HG03520 (cell line): ENCODE measurements around the gene CRB1.

Experiments
- ATAC-seq: cut with Tn5 transposase; IDR thresholded peaks from one replicate; pipeline ENCODE4 v1.9.1; 2021; ENCODE audit warnings: mild to moderate bottlenecking, moderate library complexity; ENCODE audit not compliant: unreplicated experiment

CRB1 gene

GRCh38 chr1:197515421-197515820 is 247.4 kb downstream of the CRB1 start:
- ATAC-seq = no peak

GRCh38 chr1:197519741-197520334 is 251.8 kb downstream of the CRB1 start:
- ATAC-seq = no peak

GRCh38 chr1:197521118-197521739 is 253.2 kb downstream of the CRB1 start:
- peak; percentile 55 for ATAC-seq

GRCh38 chr1:197526736-197527371 is 258.8 kb downstream of the CRB1 start:
- ATAC-seq = peak; percentile 51
